KMS-11 (cell line): Measurements from ENCODE around the gene OR4C16.
A peak's percentile ranks its signal among the peaks of the same experiment; 100 is the strongest.

Experiments
- H2AFZ ChIP-seq: fragments of 200-600 bp; sonication (generic); 2 replicates; pipeline ENCODE4 v1.6.1; 2016; ENCODE audit warnings: antibody characterized with exemption, mixed run types, low read depth
- H3K27ac ChIP-seq: fragments of 200-600 bp; sonication (generic); 2 replicates; pipeline ENCODE4 v1.6.1; 2016; ENCODE audit warnings: mild to moderate bottlenecking, mixed run types
- H3K27me3 ChIP-seq: fragments of 200-600 bp; sonication (generic); 2 replicates; pipeline ENCODE4 v1.6.1; 2017; ENCODE audit warnings: mild to moderate bottlenecking, low read depth, mixed run types, moderate library complexity; ENCODE audit not compliant: insufficient read depth
- H3K36me3 ChIP-seq: fragments of 200-600 bp; sonication (generic); 2 replicates; pipeline ENCODE4 v1.6.1; 2017; ENCODE audit warnings: mild to moderate bottlenecking, mixed run types; ENCODE audit not compliant: insufficient read depth
- H3K4me1 ChIP-seq: fragments of 200-600 bp; sonication (generic); 2 replicates; pipeline ENCODE4 v1.6.1; 2016; ENCODE audit warnings: mild to moderate bottlenecking, low read depth, mixed run types; ENCODE audit not compliant: poor library complexity, severe bottlenecking
- H3K4me2 ChIP-seq: fragments of 200-600 bp; sonication (generic); 2 replicates; pipeline ENCODE4 v1.7.0; 2016; ENCODE audit warnings: mild to moderate bottlenecking, mixed run types
- H3K4me3 ChIP-seq: fragments of 200-600 bp; sonication (generic); IDR thresholded peaks from 2 replicates; pipeline ENCODE4 v1.6.1; 2017; ENCODE audit warnings: low read depth, low read length, mixed read lengths; ENCODE audit not compliant: insufficient read depth
- H3K79me2 ChIP-seq: fragments of 200-600 bp; sonication (generic); 2 replicates; pipeline ENCODE4 v1.6.1; 2016; ENCODE audit warnings: low read depth, mixed run types; ENCODE audit not compliant: insufficient read depth
- H3K9ac ChIP-seq: fragments of 200-600 bp; sonication (generic); 2 replicates; pipeline ENCODE4 v1.6.1; 2016; ENCODE audit warnings: mild to moderate bottlenecking, mixed run types
- H4K20me1 ChIP-seq: fragments of 200-600 bp; sonication (generic); 2 replicates; pipeline ENCODE4 v1.6.1; 2016; ENCODE audit warnings: mild to moderate bottlenecking, mixed run types; ENCODE audit not compliant: insufficient read depth
- CTCF ChIP-seq: fragments of 200-600 bp; sonication (generic); conservative IDR thresholded peaks from 2 replicates; pipeline ENCODE4 v1.6.1; 2017; ENCODE audit warnings: low read depth, mild to moderate bottlenecking, antibody characterized with exemption, low read length, moderate library complexity, mixed read lengths

The OR4C16 gene, protein sequence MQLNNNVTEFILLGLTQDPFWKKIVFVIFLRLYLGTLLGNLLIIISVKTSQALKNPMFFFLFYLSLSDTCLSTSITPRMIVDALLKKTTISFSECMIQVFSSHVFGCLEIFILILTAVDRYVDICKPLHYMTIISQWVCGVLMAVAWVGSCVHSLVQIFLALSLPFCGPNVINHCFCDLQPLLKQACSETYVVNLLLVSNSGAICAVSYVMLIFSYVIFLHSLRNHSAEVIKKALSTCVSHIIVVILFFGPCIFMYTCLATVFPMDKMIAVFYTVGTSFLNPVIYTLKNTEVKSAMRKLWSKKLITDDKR

DNA sequence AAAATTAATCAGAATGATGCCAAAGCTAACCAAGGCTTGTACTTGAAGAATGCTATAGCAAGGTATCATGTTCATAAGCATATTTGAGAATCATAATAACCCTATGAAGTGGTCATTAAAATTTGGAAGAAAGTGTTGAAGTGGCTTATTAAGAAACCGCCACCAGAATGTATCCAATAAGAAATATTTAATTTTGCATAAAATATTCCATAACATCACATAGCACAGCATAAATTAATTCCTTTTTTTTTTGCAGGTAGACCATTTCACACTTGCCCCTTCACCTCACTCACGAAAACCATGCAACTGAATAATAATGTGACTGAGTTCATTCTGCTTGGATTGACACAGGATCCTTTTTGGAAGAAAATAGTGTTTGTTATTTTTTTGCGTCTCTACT, at the start of gene OR4C16:
OR4C16 (plus strand) TSS at position 301 of the 400 bp plus-strand sequence; CDS start at position 301, 0 bp downstream.
- H3K9ac ChIP-seq, result no peak within 1 kb of the TSS
- no peaks in the 10 kb centered on the region for H3K79me2 ChIP-seq
- H3K4me3 ChIP-seq, result no peak within 1 kb of the TSS
- H3K36me3 ChIP-seq, result no peaks in the 10 kb centered on the region
- no peaks in the 10 kb centered on the region for H4K20me1 ChIP-seq
- H3K27ac ChIP-seq, result no peak within 1 kb of the TSS
- TF ChIP-seq CTCF, result no peak
- no peak within 1 kb of the TSS for H2AFZ ChIP-seq
- no peaks in the 10 kb centered on the region; the same call in 1 of the 2 replicates for H3K27me3 ChIP-seq
- peak within 1 kb of the TSS; percentile 31 for H3K4me2 ChIP-seq
- peaks cover 15% of the 10 kb centered on the region for H3K4me1 ChIP-seq

- H3K79me2 ChIP-seq, result no peaks in the 10 kb centered on the region
- H2AFZ ChIP-seq, result no peak within 1 kb of the TSS
- no peaks in the 10 kb centered on the region for H3K36me3 ChIP-seq
- H3K9ac ChIP-seq, result no peak within 1 kb of the TSS
- H3K27ac ChIP-seq, result no peak within 1 kb of the TSS
- no peak within 1 kb of the TSS for H3K4me2 ChIP-seq
- H3K27me3 ChIP-seq, result no peaks in the 10 kb centered on the region
- no peak for TF ChIP-seq CTCF
- no peaks in the 10 kb centered on the region for H3K4me1 ChIP-seq
- no peaks in the 10 kb centered on the region for H4K20me1 ChIP-seq
- no peak within 1 kb of the TSS for H3K4me3 ChIP-seq
Measured at GRCh38 chr11:55554169-55554568, 17.8 kb upstream of the OR4C16 start, which contains the start of gene OR4C15. TSS of gene OR4C15 (plus strand) at chr11:55554469. CDS start at chr11:55554469, 0 bp downstream.

- Histone ChIP-seq H3K27me3 (no peaks in the 10 kb centered on the region; the same call in 1 of the 2 replicates), H3K4me3 (no peak overlapping the region), H3K27ac (no peak overlapping the region), H2AFZ (no peak overlapping the region), H3K79me2 (no peaks in the 10 kb centered on the region), H4K20me1 (no peaks in the 10 kb centered on the region), H3K4me1 (peaks cover 15% of the 10 kb centered on the region), H3K36me3 (no peaks in the 10 kb centered on the region), H3K9ac (no peak overlapping the region), H3K4me2 (peak overlapping the region; percentile 31)
- TF ChIP-seq CTCF, result no peak
Measured at GRCh38 chr11:55572548-55572947, 620 bp downstream of the OR4C16 start.

GRCh38 chr11:55607545-55607944, 35.6 kb downstream of the OR4C16 start, which contains the start of gene OR4C11:
TSS of gene OR4C11 (minus strand) at chr11:55607645. CDS start at chr11:55604373, 3,272 bp downstream.
- H4K20me1 ChIP-seq, result no peaks in the 10 kb centered on the region
- H3K4me3 ChIP-seq, result no peak within 1 kb of the TSS
- no peak within 1 kb of the TSS for H3K4me2 ChIP-seq
- H2AFZ ChIP-seq, result no peak within 1 kb of the TSS
- H3K4me1 ChIP-seq, result no peaks in the 10 kb centered on the region
- H3K27ac ChIP-seq, result no peak within 1 kb of the TSS
- no peaks in the 10 kb centered on the region for H3K79me2 ChIP-seq
- no peaks in the 10 kb centered on the region for H3K36me3 ChIP-seq
- H3K27me3 ChIP-seq, result no peaks in the 10 kb centered on the region
- H3K9ac ChIP-seq, result no peak within 1 kb of the TSS
- TF ChIP-seq CTCF, result no peak
